GM19455 (cell line): ENCODE results near the gene PCDHAC2.

Experiments
- ATAC-seq: cut with Tn5 transposase; IDR thresholded peaks from one replicate; pipeline ENCODE4 v1.9.1; 2021; ENCODE audit not compliant: unreplicated experiment

PCDHAC2 gene

GRCh38 chr5:140988100-140988499 lies 21.8 kb downstream of the PCDHAC2 start:
- ATAC-seq, result no peak

DNA sequence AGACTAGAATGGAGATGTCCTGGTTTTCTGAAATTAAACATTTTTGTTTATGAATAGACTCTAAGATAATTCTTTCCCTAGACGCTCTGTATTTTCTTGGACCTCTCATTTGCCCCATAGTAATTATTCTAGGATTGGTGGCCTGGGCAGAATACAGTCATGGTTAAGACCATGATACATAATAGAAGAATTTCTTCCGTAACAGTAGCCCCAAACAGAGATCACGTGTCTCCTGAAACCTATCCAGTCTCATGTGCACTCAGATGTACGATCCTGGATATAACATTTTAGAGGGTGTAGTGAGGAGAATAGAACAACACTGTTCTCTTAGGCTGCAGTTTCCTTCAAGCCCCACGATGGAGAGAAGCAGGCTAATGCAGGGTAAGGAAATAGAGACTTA lies 22.3 kb downstream of the PCDHAC2 start:
- ATAC-seq, result no peak

DNA sequence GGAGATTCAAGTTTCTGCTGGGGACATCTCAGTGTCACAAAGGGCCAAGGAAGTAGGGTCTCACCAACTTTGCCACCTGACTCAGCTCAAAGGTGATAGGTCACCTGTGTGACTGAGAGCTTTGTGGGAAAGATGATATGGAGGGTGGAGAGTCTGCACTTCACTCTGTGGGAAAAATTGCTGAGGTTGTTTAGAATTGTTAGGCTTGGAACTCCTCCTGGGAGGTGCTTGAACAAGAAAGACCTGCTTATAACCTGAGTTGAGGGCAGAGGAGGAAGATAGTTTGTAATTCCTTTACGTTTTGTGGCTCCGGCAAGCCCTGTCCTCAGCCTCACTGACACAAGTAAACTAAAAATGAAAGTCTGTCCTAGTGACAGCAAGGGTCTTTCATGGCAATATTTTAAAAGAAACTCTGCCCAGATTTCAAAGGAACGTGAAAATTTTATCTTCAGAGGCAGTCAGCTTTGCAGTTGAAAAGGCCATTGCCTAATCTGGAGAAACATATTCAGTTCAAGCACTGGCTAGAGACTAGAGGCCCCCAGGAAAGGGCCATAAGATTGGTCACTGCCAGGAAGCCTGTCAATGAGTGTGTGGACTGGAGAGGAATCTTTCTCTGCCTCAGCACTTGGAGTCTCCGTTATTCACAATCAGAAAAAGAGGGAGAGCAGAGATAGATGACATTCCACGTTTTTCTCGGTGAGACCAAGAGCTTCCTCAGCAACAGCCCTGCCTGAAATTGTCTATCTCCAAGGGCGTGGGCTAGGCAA lies 23.2 kb downstream of the PCDHAC2 start:
- ATAC-seq, result no peak

GRCh38 chr5:140992828-140993227 lies 26.6 kb downstream of the PCDHAC2 start:
- no peak for ATAC-seq

- ATAC-seq, result no peak
These were observed 29.8 kb downstream of the PCDHAC2 start for GRCh38 chr5:140996060-140996459.

GRCh38 chr5:140998921-140999410 lies 32.7 kb downstream of the PCDHAC2 start:
- ATAC-seq, result no peak

DNA sequence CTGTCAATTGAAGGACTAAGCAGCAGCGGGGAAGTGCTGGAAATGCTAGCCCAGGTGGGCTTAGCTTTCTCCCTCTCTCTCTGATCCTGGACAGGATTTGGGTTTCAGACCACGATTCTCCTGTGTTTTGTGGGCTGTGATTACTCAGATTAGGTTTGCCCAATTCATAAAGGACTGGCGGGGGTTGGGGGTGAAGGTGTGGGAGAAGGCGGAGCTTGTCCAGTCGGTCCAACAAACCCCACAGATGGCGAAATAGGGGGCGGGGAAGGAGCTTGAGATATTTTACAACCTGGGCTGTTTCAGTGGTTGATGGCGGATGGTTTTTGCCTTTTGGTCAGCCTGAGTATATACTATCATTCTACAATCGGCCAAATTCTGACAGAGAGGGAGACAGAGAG lies 35.2 kb downstream of the PCDHAC2 start:
- ATAC-seq, result no peak

DNA sequence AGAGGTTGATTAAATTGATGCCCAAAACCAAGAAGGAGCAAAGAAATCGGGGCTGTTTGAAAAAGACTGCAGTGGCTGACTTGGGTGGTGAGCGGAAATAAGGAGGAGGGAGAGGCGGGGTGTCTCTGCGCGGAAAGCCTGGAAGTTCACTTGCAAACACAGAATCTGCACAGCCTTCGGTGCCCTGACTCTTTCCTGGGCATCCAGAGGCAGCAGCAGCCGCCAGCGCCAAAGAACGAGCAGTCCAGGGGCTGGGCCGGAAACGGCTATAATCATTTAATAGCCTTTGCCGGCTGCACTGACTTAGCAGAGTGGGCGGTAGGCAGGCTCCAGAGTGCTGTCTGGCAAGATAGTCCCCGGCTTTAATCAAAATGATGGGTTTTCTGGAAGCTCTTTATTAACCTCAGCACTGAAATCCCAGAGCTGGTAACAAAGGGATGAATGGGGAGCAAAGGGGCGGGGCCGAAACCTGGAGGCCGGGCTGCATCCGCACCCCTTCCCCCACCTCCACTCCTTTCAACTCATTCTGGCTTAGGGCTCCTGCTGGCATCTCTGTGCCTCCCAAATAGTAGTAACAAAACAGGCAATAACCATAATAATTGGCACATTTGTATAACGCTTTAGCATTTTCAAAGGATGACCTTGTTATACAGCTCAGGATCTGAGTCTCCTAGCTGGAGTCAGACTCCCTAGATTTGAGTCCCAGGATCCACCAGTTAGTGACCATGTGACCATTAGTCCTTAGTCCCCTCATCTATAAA lies 35.7 kb downstream of the PCDHAC2 start:
- no peak for ATAC-seq

DNA sequence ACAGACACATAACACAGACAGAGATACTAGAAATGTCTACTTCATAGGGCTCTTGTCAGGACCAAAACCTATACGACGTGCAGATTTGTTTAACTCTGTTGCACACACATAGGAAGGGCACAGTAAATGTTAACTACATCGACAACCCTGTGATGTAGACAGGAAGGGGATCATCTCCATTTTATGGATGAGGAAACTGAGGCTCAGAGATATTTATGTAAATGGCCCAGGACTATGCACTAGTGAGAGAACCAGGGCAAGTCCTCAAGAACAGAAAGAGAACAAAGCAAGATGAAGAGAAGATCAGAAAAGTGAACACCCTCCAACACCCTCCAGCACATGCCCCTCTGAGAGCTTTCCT lies 36.3 kb downstream of the PCDHAC2 start:
- ATAC-seq, result no peak

DNA sequence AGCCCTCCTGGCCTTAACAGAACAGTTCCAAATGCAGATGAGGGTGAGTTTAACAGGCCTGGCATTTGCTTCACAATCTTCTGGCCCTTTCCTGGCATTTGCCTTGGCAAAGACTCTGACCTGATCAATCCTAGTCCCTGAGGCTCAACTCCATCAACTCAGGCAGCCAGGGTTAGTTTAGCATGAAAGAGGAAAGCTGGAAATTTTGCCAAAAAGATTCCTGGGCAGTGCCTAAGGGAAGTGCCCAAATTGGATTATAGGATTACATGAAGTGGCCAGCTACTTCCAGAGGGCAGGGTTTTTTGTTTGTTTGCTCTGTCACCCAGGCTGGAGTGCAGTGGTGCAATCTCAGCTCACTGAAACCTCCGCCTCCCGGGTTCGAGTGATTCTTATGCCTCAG lies 36.8 kb downstream of the PCDHAC2 start:
- no peak for ATAC-seq

- ATAC-seq, result no peak
These were observed 37.7 kb downstream of the PCDHAC2 start for GRCh38 chr5:141003791-141004611.

DNA sequence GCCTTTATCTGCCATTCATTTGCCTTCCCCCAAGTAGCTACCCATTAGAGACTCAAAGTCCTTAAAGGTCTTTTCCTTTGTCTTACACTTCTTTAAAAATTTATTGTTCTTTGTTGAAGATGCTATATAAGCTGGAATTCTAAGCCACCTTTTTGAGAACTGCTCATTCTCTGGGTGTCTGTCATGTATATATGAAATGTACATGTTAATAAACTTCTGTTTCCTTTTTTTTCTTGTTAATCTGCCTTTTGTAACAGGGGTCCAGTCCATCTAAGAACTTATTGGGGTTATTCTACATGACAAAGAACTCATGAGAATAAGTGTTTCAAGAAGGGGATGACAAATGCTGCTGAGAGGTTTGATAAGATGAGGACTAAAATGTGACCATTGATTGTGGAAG lies 41.5 kb downstream of the PCDHAC2 start:
- no peak for ATAC-seq

DNA sequence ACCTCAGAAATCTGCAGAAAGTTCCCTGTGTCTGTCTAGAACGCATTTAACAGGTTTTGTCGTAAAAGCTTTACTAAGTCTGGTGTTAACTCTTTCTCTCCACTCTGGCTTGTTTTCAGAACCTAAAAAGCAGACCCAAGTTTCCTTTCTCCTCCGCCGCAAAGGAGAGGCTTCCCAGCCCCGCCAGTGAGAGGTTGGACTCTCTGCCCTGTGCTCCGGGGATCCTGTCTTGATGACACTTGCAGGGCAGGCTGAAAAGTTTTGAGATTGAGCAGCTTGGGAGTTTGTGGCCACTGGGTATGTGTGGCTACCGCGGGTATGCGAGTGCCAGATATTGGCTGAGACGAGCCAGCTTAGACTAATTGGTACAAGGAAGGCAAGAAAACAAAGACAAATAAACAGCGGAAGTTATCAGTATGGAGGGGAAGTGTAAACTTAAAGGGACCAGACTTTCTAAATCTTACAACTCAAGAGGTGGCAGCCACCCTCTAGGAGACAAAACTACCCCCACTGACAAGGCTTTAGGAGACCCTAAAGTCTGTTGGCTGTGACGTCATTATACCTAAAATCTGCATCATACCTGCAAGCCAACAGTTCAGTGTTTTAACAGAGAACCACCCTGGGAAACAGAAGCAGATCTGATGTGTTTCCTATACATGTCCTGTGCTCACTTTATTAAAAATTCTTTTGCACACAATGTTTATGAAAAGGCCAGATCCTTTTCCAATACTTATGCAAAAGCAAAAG lies 43.9 kb downstream of the PCDHAC2 start:
- no peak for ATAC-seq

DNA sequence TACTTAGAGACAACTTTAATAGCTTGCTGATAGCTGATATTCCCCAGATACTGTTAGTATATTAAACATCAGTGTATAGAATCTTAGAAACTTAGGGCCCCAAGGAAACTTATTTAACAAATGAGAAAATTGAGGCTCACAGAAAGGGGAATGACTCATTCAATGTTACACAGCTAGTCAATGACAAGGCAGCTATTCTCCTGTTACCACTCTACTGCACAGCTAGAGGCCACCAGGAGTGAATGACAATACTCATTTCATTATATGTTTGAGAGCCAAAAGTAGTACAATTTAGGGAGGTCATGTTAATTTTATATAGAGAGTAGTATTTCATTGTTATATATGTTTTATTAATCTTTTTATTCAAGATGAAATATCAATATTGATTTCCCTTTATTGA lies 51.7 kb downstream of the PCDHAC2 start:
- ATAC-seq, result no peak
